Vagina (tissue), 2 donors: ENCODE data around the gene EIF5B.

Source experiments
- POLR2A ChIP-seq, 2 donors: fragments of 450-650 bp; IDR thresholded peaks; one replicate each; pipeline ENCODE4 v1.6.1; 2017; ENCODE audit warnings: antibody characterized with exemption in 2 of 2, mild to moderate bottlenecking in 2 of 2, moderate library complexity in 2 of 2
- POLR2AphosphoS5 ChIP-seq, 2 donors: sonication (generic); formaldehyde crosslinking; IDR thresholded peaks; one replicate each; pipeline ENCODE4 v1.9.0; 2017; ENCODE audit warnings: antibody characterized with exemption in 2 of 2, mild to moderate bottlenecking in 2 of 2, low read depth in 1 of 2; ENCODE audit not compliant: insufficient read depth in 1 of 2
- TF ChIP-seq, protein P1 (sequence below), 3 experiments: fragments of 450-650 bp in 2 of 3; fragments of 200-600 bp in 1 of 3; sonication (generic) in 1 of 3; IDR thresholded peaks; one replicate each; pipeline ENCODE4 v1.5.1; 2017 to 2019; ENCODE audit warnings: antibody characterized with exemption in 3 of 3, mild to moderate bottlenecking in 2 of 3, moderate library complexity in 2 of 3

DNA sequence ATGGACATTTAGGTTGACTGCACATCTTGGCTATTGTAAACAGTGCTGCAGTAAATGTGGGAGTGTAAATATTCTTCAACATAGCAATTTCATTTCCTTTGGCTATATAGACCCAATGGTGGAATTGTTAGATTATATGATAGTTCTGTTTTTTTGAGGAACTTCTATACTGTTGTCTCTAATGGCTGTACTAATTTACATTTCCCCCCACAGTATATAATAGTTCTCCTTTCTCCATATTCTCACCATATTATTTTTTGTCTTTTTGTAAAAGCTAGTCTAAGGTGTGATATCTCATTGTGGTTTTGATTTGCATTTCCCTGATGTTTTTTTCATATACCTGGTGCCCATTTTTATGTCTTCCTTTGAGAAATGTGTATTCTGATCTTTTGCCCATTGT lies 13.0 kb downstream of the EIF5B start:
- TF ChIP-seq, protein P1, sequence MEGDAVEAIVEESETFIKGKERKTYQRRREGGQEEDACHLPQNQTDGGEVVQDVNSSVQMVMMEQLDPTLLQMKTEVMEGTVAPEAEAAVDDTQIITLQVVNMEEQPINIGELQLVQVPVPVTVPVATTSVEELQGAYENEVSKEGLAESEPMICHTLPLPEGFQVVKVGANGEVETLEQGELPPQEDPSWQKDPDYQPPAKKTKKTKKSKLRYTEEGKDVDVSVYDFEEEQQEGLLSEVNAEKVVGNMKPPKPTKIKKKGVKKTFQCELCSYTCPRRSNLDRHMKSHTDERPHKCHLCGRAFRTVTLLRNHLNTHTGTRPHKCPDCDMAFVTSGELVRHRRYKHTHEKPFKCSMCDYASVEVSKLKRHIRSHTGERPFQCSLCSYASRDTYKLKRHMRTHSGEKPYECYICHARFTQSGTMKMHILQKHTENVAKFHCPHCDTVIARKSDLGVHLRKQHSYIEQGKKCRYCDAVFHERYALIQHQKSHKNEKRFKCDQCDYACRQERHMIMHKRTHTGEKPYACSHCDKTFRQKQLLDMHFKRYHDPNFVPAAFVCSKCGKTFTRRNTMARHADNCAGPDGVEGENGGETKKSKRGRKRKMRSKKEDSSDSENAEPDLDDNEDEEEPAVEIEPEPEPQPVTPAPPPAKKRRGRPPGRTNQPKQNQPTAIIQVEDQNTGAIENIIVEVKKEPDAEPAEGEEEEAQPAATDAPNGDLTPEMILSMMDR (IDR thresholded peaks at IDR 0.05): no peak
- TF ChIP-seq POLR2A (IDR thresholded peaks at IDR 0.05) (no peak), POLR2AphosphoS5 (IDR thresholded peaks at IDR 0.05; ENCODE audit: insufficient read depth in 1 of 2, low read depth in 1 of 2) (no peak)
